HepG2 (cell line): ENCODE measurements around the gene PPIG. TPM values are rescaled to one million over a fixed set of nuclear protein-coding genes. Genes with fewer than 3 reads are reported as not detected.

Experiments used
- ATF1 ChIP-seq: IDR thresholded peaks from 2 replicates; pipeline ENCODE4 v1.6.1; 2016; ENCODE audit warnings: mild to moderate bottlenecking, control low read depth
- ATF7-NPFF ChIP-seq: sonication (generic); formaldehyde crosslinking; IDR thresholded peaks from 2 replicates; pipeline ENCODE4 v1.8.1; 2023; ENCODE audit warnings: mild to moderate bottlenecking, low read depth, missing genetic modification reagents, moderate library complexity
- CREB1 ChIP-seq, 2 experiments: fragments of 450-650 bp in 1 of 2; IDR thresholded peaks; 2 replicates each; pipeline ENCODE4 v1.6.1; 2016 to 2017; ENCODE audit warnings: control low read depth in 1 of 2, mild to moderate bottlenecking in 1 of 2, missing compliant biosample characterization in 1 of 2, missing genetic modification characterization in 1 of 2
- IKZF1 ChIP-seq: fragments of 450-650 bp; IDR thresholded peaks from 2 replicates; pipeline ENCODE4 v1.7.1; 2016
- KMT2B ChIP-seq: IDR thresholded peaks from 2 replicates; pipeline ENCODE4 v1.6.1; 2016; ENCODE audit warnings: missing genetic modification reagents, missing compliant biosample characterization
- NONO ChIP-seq, 2 experiments: fragments of 450-650 bp in 1 of 2; sonication (generic) in 1 of 2; formaldehyde crosslinking in 1 of 2; IDR thresholded peaks in 1 of 2; conservative IDR thresholded peaks in 1 of 2; 2 replicates each; pipeline versions ENCODE4 v1.6.1 to v1.8.0; 2017 to 2022; ENCODE audit warnings: mild to moderate bottlenecking in 1 of 2, missing genetic modification reagents in 1 of 2, moderate library complexity in 1 of 2
- NR2F2 ChIP-seq: IDR thresholded peaks from 2 replicates; pipeline ENCODE4 v1.6.1; 2012; ENCODE audit warnings: low read depth, inconsistent platforms, borderline replicate concordance
- POLR2AphosphoS5 ChIP-seq: IDR thresholded peaks from 2 replicates; pipeline ENCODE4 v1.6.1; 2012; ENCODE audit warnings: low read depth, low read length
- RBM39 ChIP-seq: fragments of 200-400 bp; formaldehyde crosslinking; IDR thresholded peaks from one replicate; pipeline ENCODE4 v1.6.1; 2018; ENCODE audit warnings: antibody characterized with exemption, mild to moderate bottlenecking, low read depth, low read length; ENCODE audit not compliant: poor library complexity, severe bottlenecking
- SMAD9 ChIP-seq: sonication (generic); formaldehyde crosslinking; IDR thresholded peaks from 2 replicates; pipeline ENCODE4 v1.5.1; 2020; ENCODE audit warnings: mild to moderate bottlenecking, missing genetic modification reagents
- ZFP36 ChIP-seq: fragments of 150-350 bp; IDR thresholded peaks from 2 replicates; pipeline ENCODE4 v1.6.1; 2018; ENCODE audit warnings: borderline replicate concordance, low read length, low read depth; ENCODE audit not compliant: partially characterized antibody
- ZFP36L2 ChIP-seq: sonication (generic); formaldehyde crosslinking; IDR thresholded peaks from 2 replicates; pipeline ENCODE4 v1.4.0; 2020; ENCODE audit warnings: missing genetic modification reagents
- ZNF224 ChIP-seq: sonication (generic); formaldehyde crosslinking; IDR thresholded peaks from 2 replicates; pipeline ENCODE4 v1.5.0; 2020; ENCODE audit warnings: mild to moderate bottlenecking, missing genetic modification reagents
- ZNF432 ChIP-seq: sonication (generic); formaldehyde crosslinking; IDR thresholded peaks from 2 replicates; pipeline ENCODE4 v1.5.0; 2020; ENCODE audit warnings: missing genetic modification reagents, mild to moderate bottlenecking, borderline replicate concordance
- ZNF512B ChIP-seq: sonication (generic); formaldehyde crosslinking; IDR thresholded peaks from 2 replicates; pipeline ENCODE4 v1.5.1; 2020; ENCODE audit warnings: missing genetic modification reagents, mild to moderate bottlenecking, borderline replicate concordance
- ZNF616 ChIP-seq: sonication (generic); formaldehyde crosslinking; IDR thresholded peaks from 2 replicates; pipeline ENCODE4 v1.5.0; 2020; ENCODE audit warnings: low read depth, mild to moderate bottlenecking, missing genetic modification reagents
- ZNF773 ChIP-seq: sonication (generic); formaldehyde crosslinking; IDR thresholded peaks from 2 replicates; pipeline ENCODE4 v1.4.0; 2020; ENCODE audit warnings: missing genetic modification reagents, borderline replicate concordance
- ZNF816 ChIP-seq: sonication (generic); formaldehyde crosslinking; IDR thresholded peaks from 2 replicates; pipeline ENCODE4 v1.8.0; 2022; ENCODE audit warnings: missing genetic modification reagents, mild to moderate bottlenecking, borderline replicate concordance
- ZSCAN9 ChIP-seq: IDR thresholded peaks from 2 replicates; pipeline ENCODE4 v1.6.1; 2016; ENCODE audit warnings: borderline replicate concordance
- polyA plus RNA-seq, 8 experiments: library from polyadenylated mRNA; depleted of rRNA in 3 of 8; stranded (reverse) in 7 of 8; unstranded in 1 of 8; fragments of >200 nt; fragmentation: Illumina TruSeq in 4 of 8; extraction: Trizol in 4 of 8; gene quantifications; 2 replicates each; pipeline versions ENCODE4 v1.2.1 to v1.2.3, GENCODE V29; 2011 to 2016; ENCODE audit warnings: low read depth in 4 of 8, missing spikeins in 1 of 8, mixed read lengths in 1 of 8; ENCODE audit not compliant: insufficient read depth in 1 of 8
- total RNA-seq, 5 experiments: library from RNA; depleted of rRNA; stranded (reverse); fragments of >200 nt; fragmentation: Illumina TruSeq; extraction: Trizol; gene quantifications; 2 replicates each; pipeline ENCODE4 v1.2.3, GENCODE V29; 2016; ENCODE audit warnings: low read depth in 1 of 5
- TF ChIP-seq, protein P1 (sequence below): sonication (generic); formaldehyde crosslinking; IDR thresholded peaks from 2 replicates; pipeline ENCODE4 v1.5.0; 2020; ENCODE audit warnings: mild to moderate bottlenecking, missing genetic modification reagents, moderate library complexity
- TF ChIP-seq, protein P2 (sequence below): sonication (generic); formaldehyde crosslinking; IDR thresholded peaks from 2 replicates; pipeline ENCODE4 v1.4.0; 2020; ENCODE audit warnings: missing genetic modification reagents, mild to moderate bottlenecking, borderline replicate concordance
- TF ChIP-seq, protein P3 (sequence below): sonication (generic); formaldehyde crosslinking; IDR thresholded peaks from 2 replicates; pipeline ENCODE4 v1.8.1; 2023; ENCODE audit warnings: mild to moderate bottlenecking, inconsistent platforms, moderate library complexity, missing genetic modification reagents, borderline replicate concordance

PPIG gene
- total and polyA plus RNA-seq, 2 of the 13 experiments (the other 11 are each of a cell fraction or from before 2014, with no cell fraction given): 31.3 to 81.0 TPM

- TF ChIP-seq, protein P1, sequence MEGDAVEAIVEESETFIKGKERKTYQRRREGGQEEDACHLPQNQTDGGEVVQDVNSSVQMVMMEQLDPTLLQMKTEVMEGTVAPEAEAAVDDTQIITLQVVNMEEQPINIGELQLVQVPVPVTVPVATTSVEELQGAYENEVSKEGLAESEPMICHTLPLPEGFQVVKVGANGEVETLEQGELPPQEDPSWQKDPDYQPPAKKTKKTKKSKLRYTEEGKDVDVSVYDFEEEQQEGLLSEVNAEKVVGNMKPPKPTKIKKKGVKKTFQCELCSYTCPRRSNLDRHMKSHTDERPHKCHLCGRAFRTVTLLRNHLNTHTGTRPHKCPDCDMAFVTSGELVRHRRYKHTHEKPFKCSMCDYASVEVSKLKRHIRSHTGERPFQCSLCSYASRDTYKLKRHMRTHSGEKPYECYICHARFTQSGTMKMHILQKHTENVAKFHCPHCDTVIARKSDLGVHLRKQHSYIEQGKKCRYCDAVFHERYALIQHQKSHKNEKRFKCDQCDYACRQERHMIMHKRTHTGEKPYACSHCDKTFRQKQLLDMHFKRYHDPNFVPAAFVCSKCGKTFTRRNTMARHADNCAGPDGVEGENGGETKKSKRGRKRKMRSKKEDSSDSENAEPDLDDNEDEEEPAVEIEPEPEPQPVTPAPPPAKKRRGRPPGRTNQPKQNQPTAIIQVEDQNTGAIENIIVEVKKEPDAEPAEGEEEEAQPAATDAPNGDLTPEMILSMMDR (CRISPR knock-in tag): no peak
- TF ChIP-seq ATF7-NPFF (CRISPR knock-in tag) (peak; percentile 79), ZSCAN9 (peak; percentile 39; the same call in 1 of the 2 replicates), ZFP36L2 (CRISPR knock-in tag) (no peak), ZNF773 (CRISPR knock-in tag) (no peak), ZNF512B (CRISPR knock-in tag) (peak; percentile 91; the same call in 1 of the 2 replicates), NR2F2 (peak; percentile 99), ZFP36 (no peak), ZNF816 (CRISPR knock-in tag) (no peak), CREB1 (IDR thresholded peaks at IDR 0.05) (peak; percentile 91), CREB1 (CRISPR knock-in tag; IDR thresholded peaks at IDR 0.05) (peak; percentile 98), ZNF224 (CRISPR knock-in tag) (0 out of 2 replicates have a peak, but pooled peaks have one; percentile 71), POLR2AphosphoS5 (peak; percentile 80), SMAD9 (CRISPR knock-in tag) (0 out of 2 replicates have a peak, but pooled peaks have one; percentile 20), KMT2B (peak; percentile 98), RBM39 (peak; percentile 61), ZNF432 (CRISPR knock-in tag) (no peak), ZNF616 (CRISPR knock-in tag) (no peak), ATF1 (peak; percentile 97), NONO (IDR thresholded peaks at IDR 0.05) (no peak), NONO (CRISPR knock-in tag; conservative IDR thresholded peaks at IDR 0.05) (peak; percentile 89), IKZF1 (no peak)
- TF ChIP-seq, protein P2, sequence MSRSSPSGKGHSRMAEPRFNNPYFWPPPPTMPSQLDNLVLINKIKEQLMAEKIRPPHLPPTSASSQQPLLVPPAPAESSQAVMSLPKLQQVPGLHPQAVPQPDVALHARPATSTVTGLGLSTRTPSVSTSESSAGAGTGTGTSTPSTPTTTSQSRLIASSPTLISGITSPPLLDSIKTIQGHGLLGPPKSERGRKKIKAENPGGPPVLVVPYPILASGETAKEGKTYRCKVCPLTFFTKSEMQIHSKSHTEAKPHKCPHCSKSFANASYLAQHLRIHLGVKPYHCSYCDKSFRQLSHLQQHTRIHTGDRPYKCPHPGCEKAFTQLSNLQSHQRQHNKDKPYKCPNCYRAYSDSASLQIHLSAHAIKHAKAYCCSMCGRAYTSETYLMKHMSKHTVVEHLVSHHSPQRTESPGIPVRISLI (CRISPR knock-in tag): peak; percentile 83
- TF ChIP-seq, protein P3, sequence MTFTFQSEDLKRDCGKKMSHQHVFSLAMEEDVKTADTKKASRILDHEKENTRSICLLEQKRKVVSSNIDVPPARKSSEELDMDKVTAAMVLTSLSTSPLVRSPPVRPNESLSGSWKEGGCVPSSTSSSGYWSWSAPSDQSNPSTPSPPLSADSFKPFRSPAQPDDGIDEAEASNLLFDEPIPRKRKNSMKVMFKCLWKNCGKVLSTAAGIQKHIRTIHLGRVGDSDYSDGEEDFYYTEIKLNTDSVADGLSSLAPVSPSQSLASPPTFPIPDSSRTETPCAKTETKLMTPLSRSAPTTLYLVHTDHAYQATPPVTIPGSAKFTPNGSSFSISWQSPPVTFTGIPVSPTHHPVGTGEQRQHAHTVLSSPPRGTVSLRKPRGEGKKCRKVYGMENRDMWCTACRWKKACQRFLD: 0 out of 2 replicates have a peak, but pooled peaks have one; percentile 46
These were observed 10.8 kb upstream of the PPIG start, which contains the start of gene FASTKD1 (continued) for GRCh38 chr2:169573160-169573973.
